ENCODE data around the gene C11orf86. TPM values are rescaled to one million over a fixed set of nuclear protein-coding genes. Genes with fewer than 3 reads are reported as not detected.

C11orf86 gene
- total RNA-seq, 1 experiment from 2014 or later: 0.68 TPM

- no peak for TF ChIP-seq ARID4B (CRISPR knock-in tag; IDR thresholded peaks at IDR 0.05; ENCODE audit: borderline replicate concordance)
- TF ChIP-seq ZNF138 (CRISPR knock-in tag; conservative IDR thresholded peaks at IDR 0.05): no peak
- no peak for TF ChIP-seq TEAD4 (CRISPR knock-in tag; IDR thresholded peaks at IDR 0.05)
- no peak for TF ChIP-seq JUN (CRISPR knock-in tag; IDR thresholded peaks at IDR 0.05)
These were observed 8.3 kb downstream of the C11orf86 start (continued) for GRCh38 chr11:66983275-66983924.

GRCh38 chr11:66985508-66986177, 10.5 kb downstream of the C11orf86 start:
- no peak for TF ChIP-seq ATF6 (CRISPR knock-in tag; IDR thresholded peaks at IDR 0.05)
- no peak for TF ChIP-seq ZNF317 (CRISPR knock-in tag; IDR thresholded peaks at IDR 0.05; ENCODE audit: borderline replicate concordance, low read depth)
- TF ChIP-seq FOXP1 (CRISPR knock-in tag; IDR thresholded peaks at IDR 0.05; ENCODE audit: borderline replicate concordance): no peak
- DNase-seq (ENCODE audit: low spot score): no peak
- peaks cover 8% of the 10 kb centered on the region for H3K36me3 Mint-ChIP-seq
- no peak overlapping the region for H3K4me3 Mint-ChIP-seq
- peaks cover 9% of the 10 kb centered on the region for H3K9me3 Mint-ChIP-seq
- ChIA-PET POLR2A (no interaction called here), CTCF (interaction anchor here (1.1 to 4.0 kb wide), 2 partner anchors 10 to 36 kb away, joined by 4 to 16 read pairs; no protein-coding TSS in a partner anchor)
- no peak for ATAC-seq
- no peak overlapping the region for H3K27ac Mint-ChIP-seq
- no peaks in the 10 kb centered on the region; the same call in 1 of the 2 replicates for H3K27me3 Mint-ChIP-seq (ENCODE audit: low read depth)
- H3K4me1 Mint-ChIP-seq: peaks cover 27% of the 10 kb centered on the region

- ATAC-seq (no peak), DNase-seq (ENCODE audit: low spot score) (no peak)
- ChIA-PET CTCF (interaction anchor here (1.1 to 4.0 kb wide), 2 partner anchors 10 to 35 kb away, joined by 4 to 16 read pairs; no protein-coding TSS in a partner anchor), POLR2A (no interaction called here)
- peaks cover 9% of the 10 kb centered on the region for H3K9me3 Mint-ChIP-seq
- peaks cover 27% of the 10 kb centered on the region for H3K4me1 Mint-ChIP-seq
- H3K27me3 Mint-ChIP-seq (ENCODE audit: low read depth): no peaks in the 10 kb centered on the region; the same call in 1 of the 2 replicates
- peaks cover 8% of the 10 kb centered on the region for H3K36me3 Mint-ChIP-seq
- no peak for TF ChIP-seq HMGA2 (CRISPR knock-in tag; IDR thresholded peaks at IDR 0.05)
- no peak overlapping the region for H3K4me3 Mint-ChIP-seq
- H3K27ac Mint-ChIP-seq: no peak overlapping the region
These were observed 11.1 kb downstream of the C11orf86 start for GRCh38 chr11:66986178-66986545.

- Mint-ChIP-seq H3K27ac (no peak overlapping the region; the same call in 1 of the 2 replicates), H3K27me3 (ENCODE audit: low read depth) (no peaks in the 10 kb centered on the region; the same call in 1 of the 2 replicates), H3K4me1 (peaks cover 27% of the 10 kb centered on the region), H3K4me3 (no peak overlapping the region), H3K9me3 (peaks cover 9% of the 10 kb centered on the region), H3K36me3 (peaks cover 8% of the 10 kb centered on the region)
- DNase-seq (ENCODE audit: low spot score) (peak; percentile 65), ATAC-seq (peak; percentile 84)
- CTCF ChIA-PET: interaction anchor here (0.6 to 4.0 kb wide), 9 partner anchors 11 to 141 kb away, joined by 3 to 23 read pairs (median 4); partner anchors contain the start of genes C11orf86 and SYT12
- POLR2A ChIA-PET: interaction anchor here (0.7 to 0.8 kb wide), 2 partner anchors 29 to 37 kb away, joined by 3 read pairs; partner anchors contain the start of gene PC
- TF ChIP-seq ZNF281 (CRISPR knock-in tag; IDR thresholded peaks at IDR 0.05): peak; percentile 89
- peak; percentile 38; the same call in 1 of the 2 replicates for TF ChIP-seq MAX (CRISPR knock-in tag; IDR thresholded peaks at IDR 0.05)
- no peak for TF ChIP-seq JAZF1 (CRISPR knock-in tag; IDR thresholded peaks at IDR 0.05)
- TF ChIP-seq SOX15 (CRISPR knock-in tag; IDR thresholded peaks at IDR 0.05): no peak
- TF ChIP-seq ZNF396 (CRISPR knock-in tag; IDR thresholded peaks at IDR 0.05; ENCODE audit: borderline replicate concordance): no peak
- no peak for TF ChIP-seq GABPB1 (CRISPR knock-in tag; IDR thresholded peaks at IDR 0.05)
- 0 out of 2 replicates have a peak, but pooled peaks have one; percentile 26 for TF ChIP-seq FOXK1 (CRISPR knock-in tag; IDR thresholded peaks at IDR 0.05)
- TF ChIP-seq CBFB (CRISPR knock-in tag; IDR thresholded peaks at IDR 0.05; ENCODE audit: low read depth): peak; percentile 55; the same call in 1 of the 2 replicates
These were observed 12.1 kb downstream of the C11orf86 start for GRCh38 chr11:66987158-66987620.
